BE2C (cell line): Measurements from ENCODE around the gene NMUR2.

Source experiments
- DNase-seq: peaks from one replicate; pipeline ENCODE4 v3.0.0-alpha.2; 2020
- H3K27me3 ChIP-seq: fragments of 250-450 bp; sonication (Bioruptor Pico); 2 replicates; pipeline ENCODE4 v1.5.1; 2020; ENCODE audit warnings: mild to moderate bottlenecking
- H3K36me3 ChIP-seq: fragments of 250-450 bp; sonication (Bioruptor Pico); 2 replicates; pipeline ENCODE4 v1.5.1; 2020; ENCODE audit warnings: mild to moderate bottlenecking
- H3K4me1 ChIP-seq: fragments of 250-450 bp; sonication (Bioruptor Pico); 2 replicates; pipeline ENCODE4 v1.5.1; 2020
- H3K4me3 ChIP-seq: 2 replicates; pipeline ENCODE4 v1.5.1; 2011; ENCODE audit warnings: low read depth, low read length
- H3K9me3 ChIP-seq: fragments of 250-450 bp; sonication (Bioruptor Pico); 2 replicates; pipeline ENCODE4 v1.5.1; 2020
- TF ChIP-seq, protein P1 (sequence below): IDR thresholded peaks from 2 replicates; pipeline ENCODE4 v1.5.1; 2012; ENCODE audit warnings: mild to moderate bottlenecking, low read depth, low read length

NMUR2 gene

GRCh38 chr5:152400846-152401245 is 4.2 kb downstream of the NMUR2 start:
- H3K36me3 ChIP-seq = no peaks in the 10 kb centered on the region
- H3K27me3 ChIP-seq = no peaks in the 10 kb centered on the region
- DNase-seq = no peak
- TF ChIP-seq, protein P1, sequence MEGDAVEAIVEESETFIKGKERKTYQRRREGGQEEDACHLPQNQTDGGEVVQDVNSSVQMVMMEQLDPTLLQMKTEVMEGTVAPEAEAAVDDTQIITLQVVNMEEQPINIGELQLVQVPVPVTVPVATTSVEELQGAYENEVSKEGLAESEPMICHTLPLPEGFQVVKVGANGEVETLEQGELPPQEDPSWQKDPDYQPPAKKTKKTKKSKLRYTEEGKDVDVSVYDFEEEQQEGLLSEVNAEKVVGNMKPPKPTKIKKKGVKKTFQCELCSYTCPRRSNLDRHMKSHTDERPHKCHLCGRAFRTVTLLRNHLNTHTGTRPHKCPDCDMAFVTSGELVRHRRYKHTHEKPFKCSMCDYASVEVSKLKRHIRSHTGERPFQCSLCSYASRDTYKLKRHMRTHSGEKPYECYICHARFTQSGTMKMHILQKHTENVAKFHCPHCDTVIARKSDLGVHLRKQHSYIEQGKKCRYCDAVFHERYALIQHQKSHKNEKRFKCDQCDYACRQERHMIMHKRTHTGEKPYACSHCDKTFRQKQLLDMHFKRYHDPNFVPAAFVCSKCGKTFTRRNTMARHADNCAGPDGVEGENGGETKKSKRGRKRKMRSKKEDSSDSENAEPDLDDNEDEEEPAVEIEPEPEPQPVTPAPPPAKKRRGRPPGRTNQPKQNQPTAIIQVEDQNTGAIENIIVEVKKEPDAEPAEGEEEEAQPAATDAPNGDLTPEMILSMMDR = no peak
- H3K4me1 ChIP-seq = no peaks in the 10 kb centered on the region
- no peak overlapping the region for H3K4me3 ChIP-seq
- no peaks in the 10 kb centered on the region; the same call in 1 of the 2 replicates for H3K9me3 ChIP-seq

- no peaks in the 10 kb centered on the region for H3K9me3 ChIP-seq
- no peaks in the 10 kb centered on the region for H3K27me3 ChIP-seq
- H3K4me1 ChIP-seq = no peaks in the 10 kb centered on the region
- TF ChIP-seq, protein P1 = no peak
- no peaks in the 10 kb centered on the region for H3K36me3 ChIP-seq
- DNase-seq = no peak
- H3K4me3 ChIP-seq = no peak overlapping the region
These were observed 7.5 kb downstream of the NMUR2 start for GRCh38 chr5:152397581-152397980.

DNA sequence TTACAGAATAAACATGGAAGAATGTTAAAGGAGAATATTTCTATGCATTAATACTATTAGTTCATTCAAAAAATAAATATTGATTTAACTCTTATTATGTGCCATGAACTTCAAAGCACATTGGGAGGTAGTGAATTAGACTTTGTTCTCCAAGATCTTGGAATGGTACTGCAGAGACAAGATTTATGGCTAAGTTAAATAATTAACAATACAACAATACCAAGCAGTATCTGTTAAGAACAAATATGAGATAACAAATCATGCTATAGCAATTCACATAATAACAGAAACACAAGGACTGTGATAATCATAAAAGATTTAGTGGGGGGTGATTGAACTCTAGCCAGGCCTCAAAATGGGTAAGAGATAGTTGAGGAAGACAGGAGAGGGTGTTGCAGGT is 11.6 kb downstream of the NMUR2 start:
- no peaks in the 10 kb centered on the region for H3K4me1 ChIP-seq
- TF ChIP-seq, protein P1 = no peak
- no peak overlapping the region for H3K4me3 ChIP-seq
- H3K36me3 ChIP-seq = no peaks in the 10 kb centered on the region
- H3K9me3 ChIP-seq = no peaks in the 10 kb centered on the region
- H3K27me3 ChIP-seq = no peaks in the 10 kb centered on the region
- DNase-seq = no peak

DNA sequence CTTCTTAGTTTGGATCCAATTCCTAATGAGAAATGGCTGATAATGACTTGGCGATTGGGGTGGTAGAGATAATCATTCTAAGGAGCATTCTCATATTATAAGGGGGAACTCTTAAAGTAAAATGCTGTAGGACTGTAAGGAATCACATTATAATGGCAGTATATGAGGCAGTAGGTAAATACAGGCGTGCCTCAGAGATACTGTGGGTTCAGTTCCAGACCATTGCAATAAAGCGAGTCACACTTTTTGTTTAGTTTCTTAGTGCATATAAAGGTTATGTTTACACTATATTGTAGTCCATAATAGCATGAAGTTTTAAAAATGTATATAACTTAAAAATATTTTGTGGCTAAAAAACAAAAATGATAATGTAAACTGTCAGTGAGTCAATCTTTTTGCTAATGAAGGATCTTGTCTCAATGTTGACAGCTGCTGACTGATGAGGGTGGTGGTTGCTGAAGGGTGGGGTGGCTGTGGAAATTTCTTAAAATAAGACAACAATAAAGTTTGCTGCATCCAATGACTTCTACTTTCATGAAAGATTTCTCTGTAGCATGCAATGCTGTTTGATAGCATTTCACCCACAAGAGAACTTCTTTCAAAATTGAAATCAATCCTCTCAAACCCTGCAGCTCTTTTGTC is 15.8 kb downstream of the NMUR2 start:
- no peaks in the 10 kb centered on the region for H3K36me3 ChIP-seq
- no peak for DNase-seq
- H3K4me3 ChIP-seq = no peak overlapping the region
- H3K9me3 ChIP-seq = no peaks in the 10 kb centered on the region
- no peaks in the 10 kb centered on the region for H3K27me3 ChIP-seq
- no peaks in the 10 kb centered on the region for H3K4me1 ChIP-seq
- TF ChIP-seq, protein P1 = no peak

GRCh38 chr5:152388610-152389009 is 16.5 kb downstream of the NMUR2 start:
- no peaks in the 10 kb centered on the region for H3K27me3 ChIP-seq
- H3K36me3 ChIP-seq = no peaks in the 10 kb centered on the region
- TF ChIP-seq, protein P1 = no peak
- H3K4me1 ChIP-seq = no peaks in the 10 kb centered on the region
- no peak overlapping the region for H3K4me3 ChIP-seq
- no peaks in the 10 kb centered on the region for H3K9me3 ChIP-seq
- DNase-seq = no peak

DNA sequence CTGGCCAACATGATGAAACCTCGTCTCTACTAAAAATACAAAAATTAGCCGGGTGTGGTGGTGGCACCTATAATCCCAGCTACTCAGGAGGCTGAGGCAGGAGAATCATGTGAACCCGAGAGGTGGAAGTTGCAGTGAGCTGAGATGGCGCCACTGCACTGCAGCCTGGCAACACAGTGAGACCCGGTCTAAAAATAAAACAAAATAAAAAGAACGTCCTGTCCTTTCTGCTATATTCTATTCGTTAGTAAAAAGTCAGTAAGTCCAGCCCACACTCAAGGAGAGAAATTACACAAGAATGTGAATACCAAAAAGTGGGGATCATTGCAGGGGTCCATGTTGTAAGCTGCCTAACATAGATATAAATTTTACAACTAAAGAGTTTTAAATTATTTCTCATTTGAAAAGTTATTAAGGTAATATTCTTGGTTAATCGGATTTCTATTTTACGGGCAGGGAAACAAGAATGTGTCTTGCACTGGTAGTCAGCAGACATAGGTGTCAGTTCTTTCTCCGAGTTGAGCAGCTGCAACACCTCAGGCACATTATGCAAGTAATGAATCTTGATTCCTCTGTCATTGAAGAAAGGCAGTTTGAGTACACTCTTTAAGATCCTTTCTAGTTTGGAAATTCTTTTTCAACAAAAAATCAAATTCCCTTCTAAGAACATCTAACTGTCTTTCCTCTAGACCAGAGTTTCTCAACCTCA is 24.5 kb downstream of the NMUR2 start:
- DNase-seq = no peak
- TF ChIP-seq, protein P1 = no peak
- Histone ChIP-seq H3K9me3 (no peaks in the 10 kb centered on the region), H3K4me3 (no peak overlapping the region), H3K27me3 (no peaks in the 10 kb centered on the region), H3K36me3 (no peaks in the 10 kb centered on the region), H3K4me1 (no peaks in the 10 kb centered on the region)
